ENCODE measurements around the gene CHAF1A.

The CHAF1A gene

DNA sequence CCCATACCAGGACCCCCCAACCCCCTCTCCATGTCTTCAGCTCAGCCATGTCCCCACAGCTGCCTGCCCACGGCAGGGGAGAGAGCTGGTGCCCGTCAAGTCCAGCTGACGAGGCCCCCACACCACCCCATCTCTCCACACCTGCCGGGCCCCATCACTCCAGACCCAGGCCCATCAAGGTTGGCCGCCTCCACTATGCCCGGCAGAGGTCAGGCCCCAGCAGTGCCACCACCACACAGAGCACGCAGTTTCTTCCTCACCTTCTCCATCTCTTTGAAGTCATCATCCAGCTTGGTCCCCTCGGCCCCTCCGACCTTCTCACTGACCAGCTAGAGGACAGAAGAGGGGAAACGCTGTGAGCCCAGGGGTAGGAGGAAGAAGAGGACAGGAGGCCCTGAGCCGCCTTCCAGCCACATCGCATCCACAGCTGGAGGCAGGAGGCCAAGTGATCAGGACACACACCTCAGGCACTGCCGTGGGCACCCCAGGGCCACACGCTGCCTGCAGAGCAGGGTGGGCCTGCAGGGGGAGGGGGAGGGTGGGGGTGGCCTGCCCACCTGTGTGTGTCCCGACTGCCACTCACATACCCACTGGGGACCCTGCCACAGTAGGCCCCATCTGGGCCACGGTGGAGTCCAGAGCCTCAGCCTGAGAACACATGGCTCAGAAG, 35.6 kb upstream of the CHAF1A start:
- DNase-seq: no peak

GRCh38 chr19:4367336-4367723, 35.1 kb upstream of the CHAF1A start:
- no peak for DNase-seq

- DNase-seq: no peak
Measured at GRCh38 chr19:4367781-4368127, 34.7 kb upstream of the CHAF1A start.

GRCh38 chr19:4368128-4368820, 34.2 kb upstream of the CHAF1A start:
- DNase-seq: no peak

DNA sequence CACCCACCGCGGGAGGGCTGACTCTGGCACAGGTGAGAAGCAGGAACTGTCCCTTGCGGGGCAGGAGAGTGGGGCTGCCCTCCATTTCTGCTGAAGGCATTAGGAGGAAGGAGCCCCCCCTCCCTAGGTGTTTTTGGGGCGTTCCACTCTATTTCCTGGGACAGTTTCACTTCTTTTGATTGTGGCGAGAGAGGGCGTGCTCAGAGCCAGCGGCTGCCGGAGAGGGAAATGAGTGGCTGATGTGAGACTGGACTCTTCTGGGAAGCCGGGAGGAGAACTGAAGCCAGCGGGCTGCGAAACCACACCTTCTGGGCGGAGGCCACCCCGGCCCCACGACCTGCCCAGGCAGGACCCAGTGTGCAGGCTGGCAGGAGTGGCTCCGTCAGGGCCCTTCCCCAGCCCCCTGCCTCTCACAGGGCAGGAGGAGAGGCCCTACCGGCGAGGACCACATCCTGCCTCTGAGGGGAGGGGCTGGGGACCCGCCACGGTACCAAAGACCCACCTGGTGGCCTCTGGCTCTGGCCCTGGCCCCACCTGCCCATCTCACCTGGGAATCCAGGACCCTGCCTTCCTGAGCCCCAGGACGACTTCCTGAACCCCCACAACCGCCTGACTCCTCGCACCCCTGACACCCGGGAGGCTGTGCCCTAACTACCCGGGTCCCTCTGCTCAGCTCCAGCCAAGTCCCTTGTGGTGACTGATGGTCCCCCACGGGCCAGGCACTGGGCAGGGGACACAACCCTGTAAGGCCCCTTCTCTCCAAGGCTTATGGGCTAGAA, 33.1 kb upstream of the CHAF1A start:
- DNase-seq: peak; percentile 92

- DNase-seq: peak; percentile 84
Measured at GRCh38 chr19:4369888-4370260, 32.6 kb upstream of the CHAF1A start.

DNA sequence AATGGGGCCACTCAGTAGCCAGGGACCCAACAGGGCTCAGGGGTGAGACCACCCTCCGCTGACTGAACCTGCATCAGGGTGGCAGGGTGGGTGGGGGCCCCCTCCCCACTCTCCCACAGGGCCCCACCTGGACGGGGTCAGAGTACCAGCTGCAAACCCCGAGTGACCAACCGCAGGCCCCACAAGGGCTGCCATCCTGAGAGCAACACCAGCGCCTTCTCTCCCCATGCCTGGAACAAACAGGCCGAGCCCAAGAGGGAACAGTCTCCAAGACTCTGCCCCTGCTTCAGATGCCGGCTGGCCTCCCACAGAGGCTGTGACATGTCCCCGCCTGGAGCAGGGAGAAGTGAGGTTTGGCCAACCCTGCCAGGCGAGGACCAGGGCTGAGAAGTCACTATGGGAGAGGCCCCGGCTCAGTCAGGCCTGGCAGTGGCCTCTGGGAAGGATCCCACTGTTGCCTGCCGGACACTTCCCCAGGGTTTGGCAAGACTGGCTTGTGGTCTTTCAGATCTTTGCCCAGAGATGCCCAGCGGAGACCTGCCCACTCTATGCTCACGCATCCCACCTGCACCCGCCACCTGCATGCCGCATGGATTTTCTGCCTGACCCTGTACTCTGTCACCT, 31.9 kb upstream of the CHAF1A start:
- no peak for DNase-seq

DNA sequence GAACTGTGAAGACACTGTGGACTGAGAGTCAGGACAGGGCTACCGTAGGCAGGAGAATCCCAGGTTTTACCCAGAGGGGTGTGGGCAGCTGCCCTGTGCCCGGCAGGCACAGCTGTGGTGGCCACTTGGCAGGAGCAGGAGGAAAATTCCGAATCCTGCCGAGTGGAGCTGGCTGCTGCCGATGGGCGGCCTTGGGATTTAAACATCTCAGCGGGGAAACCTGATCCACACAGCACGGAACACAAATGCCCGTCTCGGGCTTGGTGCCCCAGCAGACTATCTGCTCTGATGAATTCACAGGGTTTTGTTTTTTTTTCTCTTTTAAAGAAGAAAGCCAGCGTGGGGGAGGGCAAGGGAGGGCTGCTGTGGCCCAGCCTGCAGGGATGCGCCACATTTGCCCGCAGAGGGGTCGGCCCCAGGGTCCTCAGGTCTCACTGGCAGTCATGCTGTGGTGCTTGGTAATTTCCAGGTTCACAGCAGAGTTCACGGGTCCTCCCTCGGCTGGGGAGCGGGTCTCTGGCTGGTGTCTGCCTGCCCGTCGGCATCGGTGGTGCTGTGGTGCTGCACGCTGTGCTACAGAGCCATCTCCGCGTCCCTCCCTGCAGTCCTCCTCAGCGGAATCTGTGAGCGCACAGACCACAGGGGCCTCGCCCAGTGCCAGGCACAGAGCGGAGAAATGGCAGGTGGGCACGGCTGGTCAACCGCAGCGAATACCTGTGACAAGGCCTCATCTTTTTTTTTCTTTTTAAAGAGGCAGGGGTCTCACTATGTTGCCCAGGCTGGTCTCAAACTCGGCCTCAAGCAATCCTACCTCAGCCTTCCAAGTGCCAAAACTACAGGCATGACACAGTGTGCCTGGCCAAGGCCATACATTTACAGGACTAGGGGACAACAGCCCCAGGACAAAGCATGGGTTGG, 30.9 kb upstream of the CHAF1A start:
- DNase-seq: no peak

DNA sequence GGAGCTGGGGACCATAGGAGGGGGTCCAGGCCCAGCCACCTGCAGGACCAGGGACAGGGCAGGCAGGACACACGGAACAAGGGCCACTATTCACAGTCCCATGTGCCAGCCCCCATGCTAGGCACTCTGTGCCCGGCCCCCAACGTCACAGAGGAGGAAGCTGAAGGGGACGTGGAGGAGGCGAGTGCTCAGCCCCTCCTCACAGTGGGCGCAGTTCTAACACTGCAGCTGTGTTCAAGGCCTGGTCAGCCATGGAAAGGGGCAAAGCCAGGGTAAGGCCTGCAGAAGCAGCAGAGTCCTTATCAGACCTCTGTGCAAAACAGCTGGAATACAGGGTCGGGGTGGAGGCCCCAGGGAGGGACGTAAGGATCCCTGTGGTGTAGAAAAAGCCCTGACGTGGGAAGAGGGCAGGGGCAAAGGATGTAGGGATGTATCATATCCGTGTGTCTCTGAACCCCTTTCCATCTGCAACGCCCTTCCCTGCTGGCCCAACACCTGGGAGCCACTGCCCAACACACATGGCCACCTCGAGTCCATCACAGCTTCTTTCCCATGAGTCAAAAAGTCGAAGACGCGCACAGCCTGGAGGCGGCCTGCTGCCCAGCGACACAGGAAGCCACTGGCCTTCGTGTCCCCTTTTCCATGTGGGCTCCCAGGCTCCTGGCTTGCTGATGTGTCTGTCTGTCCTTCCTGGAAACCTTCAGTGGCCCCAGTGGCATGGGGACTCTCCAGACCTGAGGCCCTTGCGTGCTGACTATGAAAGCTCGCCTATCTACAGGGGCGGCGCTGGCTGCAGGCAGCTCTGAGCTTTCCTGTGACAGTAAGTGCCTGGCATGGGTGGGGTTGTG, 30.1 kb upstream of the CHAF1A start:
- DNase-seq: no peak

- no peak for DNase-seq
Measured at GRCh38 chr19:4373013-4373367, 29.4 kb upstream of the CHAF1A start.

- DNase-seq: no peak
Measured at GRCh38 chr19:4373601-4374497, 28.6 kb upstream of the CHAF1A start.

- no peak for DNase-seq
Measured at GRCh38 chr19:4374498-4375163, 27.8 kb upstream of the CHAF1A start.

DNA sequence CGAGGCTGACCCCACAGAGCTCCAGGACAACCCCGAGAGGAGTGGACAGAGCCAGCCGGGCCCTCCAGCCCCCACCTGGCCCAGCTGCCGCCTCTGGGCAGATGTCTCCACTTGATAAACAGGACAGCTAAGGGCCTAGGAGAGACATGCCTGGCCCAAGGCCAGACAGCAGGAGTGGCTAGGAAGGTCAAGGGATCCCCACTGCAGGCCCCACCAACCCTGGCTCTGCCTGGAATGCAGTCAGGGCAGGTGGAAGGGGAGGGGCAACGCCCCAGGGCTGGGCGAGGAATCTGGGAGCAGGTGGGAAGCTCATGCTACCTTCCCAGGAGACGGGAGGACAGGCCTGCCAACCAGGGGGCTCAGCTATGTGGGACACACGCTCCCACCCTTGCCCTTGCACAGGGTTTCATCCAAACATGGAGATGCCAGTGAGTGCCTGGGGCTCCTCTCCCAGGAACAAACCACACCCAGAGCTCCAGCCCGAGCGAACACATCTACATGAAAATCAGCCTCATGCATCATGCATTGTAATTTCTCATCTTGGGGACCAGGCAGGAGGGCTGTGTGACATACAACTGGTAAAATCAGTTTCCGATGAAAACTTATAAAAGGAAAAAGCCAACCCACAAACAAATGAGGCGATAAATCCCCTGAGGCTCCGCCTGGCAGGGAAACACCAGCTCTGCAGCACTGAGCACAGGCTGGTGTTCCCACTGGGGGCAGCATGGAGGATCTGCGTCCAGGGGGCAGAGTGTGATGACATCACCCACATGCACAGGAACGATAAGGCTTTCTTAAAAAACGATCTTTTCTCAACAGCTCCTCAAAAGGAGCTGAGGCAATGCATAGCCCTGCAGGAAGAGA, 27.0 kb upstream of the CHAF1A start:
- no peak for DNase-seq

DNA sequence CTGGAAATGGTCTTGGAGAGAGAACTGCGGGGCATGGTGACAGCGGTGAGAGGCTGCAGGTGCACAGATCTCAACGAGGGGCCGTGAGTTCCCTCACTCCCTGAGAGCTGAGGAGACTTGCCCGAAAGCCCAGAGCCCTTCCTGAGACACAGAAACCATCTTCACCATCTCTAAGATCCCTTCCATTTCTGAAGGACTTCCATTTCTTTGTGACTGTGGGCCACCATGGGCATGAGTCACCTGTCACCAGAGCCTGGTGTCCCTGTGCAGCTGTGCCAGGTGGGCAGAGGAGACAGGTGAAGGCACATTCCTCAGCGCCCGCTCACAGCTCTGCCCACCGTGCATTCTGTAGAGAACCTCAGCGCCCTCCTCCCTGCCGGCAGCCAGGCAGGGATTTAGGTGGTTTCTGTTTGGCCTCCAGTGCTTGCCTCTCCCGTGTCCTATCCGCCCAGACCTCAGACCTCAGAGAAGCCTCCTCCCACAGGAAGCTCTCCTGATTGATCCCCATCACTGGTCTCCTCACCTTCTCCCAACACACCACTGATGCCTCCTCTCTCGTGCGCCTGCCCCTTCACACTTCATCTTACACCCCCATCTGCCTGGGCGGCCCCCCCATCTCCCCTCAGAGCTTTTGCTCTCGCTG, 26.3 kb upstream of the CHAF1A start:
- DNase-seq: no peak

DNA sequence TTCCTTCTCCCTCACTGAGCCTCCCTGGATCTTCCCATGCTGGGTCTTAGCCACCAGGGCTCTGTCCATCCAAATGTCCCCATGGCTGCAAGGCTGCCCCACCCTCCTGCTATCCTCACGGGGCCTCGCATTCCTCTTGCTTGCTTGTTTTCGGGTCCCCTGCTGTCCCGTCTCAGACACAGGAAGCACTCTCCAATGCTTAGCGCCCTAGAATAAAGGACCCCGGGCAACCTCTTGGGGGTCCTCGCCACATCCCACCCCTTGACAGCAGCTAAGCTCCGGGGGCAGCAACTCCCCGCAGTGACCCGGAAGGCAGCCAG, 25.8 kb upstream of the CHAF1A start:
- no peak for DNase-seq

DNA sequence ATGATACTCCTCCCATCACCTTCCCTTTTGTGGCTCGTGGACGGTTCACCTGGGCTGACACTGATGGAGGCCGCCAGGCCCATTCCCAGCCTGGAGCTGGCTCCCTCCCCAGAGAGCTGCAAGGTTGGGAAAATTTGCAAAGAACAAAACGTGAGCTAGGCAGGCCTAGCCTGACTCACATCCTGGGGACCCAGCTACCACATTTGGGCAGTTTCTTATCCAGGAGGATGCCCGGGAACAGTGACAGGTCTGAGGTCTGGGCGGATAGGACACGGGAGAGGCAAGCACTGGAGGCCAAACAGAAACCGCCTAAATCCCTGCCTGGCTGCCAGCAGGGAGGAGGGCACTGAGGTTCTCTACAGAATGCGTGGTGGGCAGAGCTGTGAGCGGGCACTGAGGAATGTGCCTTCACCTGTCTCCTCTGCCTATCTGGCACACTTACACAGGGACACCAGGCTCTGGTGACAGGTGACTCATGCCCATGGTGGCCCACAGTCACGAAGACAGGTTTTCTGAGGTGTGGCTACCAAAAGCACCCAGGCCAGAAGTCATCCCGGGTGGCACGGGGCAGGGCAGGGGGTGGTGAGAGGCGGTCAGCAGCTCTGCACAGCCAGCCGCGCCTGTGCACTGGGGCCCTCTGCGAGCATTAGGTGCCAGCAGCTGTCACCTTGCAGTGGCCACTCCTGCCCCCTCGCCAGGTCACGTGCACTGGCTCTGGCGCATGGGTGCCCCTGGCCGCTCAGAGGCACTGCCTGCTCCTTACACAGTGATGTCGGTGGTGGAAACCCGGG, 25.3 kb upstream of the CHAF1A start:
- no peak for DNase-seq

DNA sequence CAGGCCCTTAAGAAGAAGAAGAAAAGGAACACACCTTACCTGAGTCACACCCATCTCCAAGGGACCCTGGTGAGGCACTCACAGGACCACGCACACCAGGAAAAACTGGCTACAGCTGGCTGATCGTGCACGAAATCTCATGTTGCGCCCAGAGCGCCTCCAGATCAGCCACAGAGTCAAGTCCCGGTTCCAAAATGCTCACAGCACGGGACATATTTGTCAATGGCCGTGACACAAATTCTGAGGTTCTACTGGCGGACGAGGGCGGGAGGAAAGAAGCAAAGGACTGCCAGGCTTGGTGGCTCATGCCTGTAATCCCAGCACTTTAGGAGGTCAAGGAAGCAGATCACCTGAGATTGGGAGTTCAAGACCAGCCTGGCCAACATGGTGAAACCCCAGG, 23.6 kb upstream of the CHAF1A start:
- DNase-seq: no peak
